Cardiac fibroblast (primary cell): ENCODE measurements around the gene THY1.
"Not testable (repeated sequence)": the region's sequence is repeated elsewhere in the genome, so short reads cannot be mapped to it uniquely, and the experiment has no call there.

Experiments
- DNase-seq, 2 donors: peaks; one replicate each; pipeline versions ENCODE4 v3.0.0 to v3.0.0-alpha.2; 2010; ENCODE audit warnings: low read depth in 2 of 2
- H3K4me3 ChIP-seq, 2 donors: replicated peaks in 1 of 2; 1 replicate in 1 of 2; 2 replicates in 1 of 2; pipeline ENCODE4 v1.5.1; 2011; ENCODE audit warnings: low read depth in 2 of 2, low read length in 2 of 2, mild to moderate bottlenecking in 2 of 2, moderate library complexity in 1 of 2
- TF ChIP-seq, protein P1 (sequence below): IDR thresholded peaks from one replicate; pipeline ENCODE4 v1.5.1; 2011; ENCODE audit warnings: low read depth, mild to moderate bottlenecking, low read length, inconsistent platforms

THY1 gene

DNA sequence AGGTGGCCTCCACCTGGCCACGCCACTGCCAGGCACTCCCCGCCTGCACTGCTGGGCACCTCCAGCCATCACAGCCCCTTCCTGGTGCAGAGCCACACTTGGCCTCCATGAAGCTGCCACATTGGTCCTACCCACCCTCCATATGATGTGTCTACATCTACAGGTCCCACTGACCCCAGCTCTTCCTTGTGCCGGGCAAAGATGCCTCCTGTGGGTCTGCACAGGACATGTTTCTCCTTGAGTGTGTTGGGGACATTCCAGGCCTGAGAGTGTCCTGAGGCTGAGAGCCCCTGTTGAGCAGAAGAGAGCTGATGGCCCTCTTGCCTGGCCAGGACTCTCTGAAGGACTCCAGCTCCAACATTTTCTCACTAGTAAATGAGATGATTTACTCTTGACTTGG lies 7.5 kb downstream of the THY1 start:
- H3K4me3 ChIP-seq = no peak overlapping the region
- TF ChIP-seq, protein P1, sequence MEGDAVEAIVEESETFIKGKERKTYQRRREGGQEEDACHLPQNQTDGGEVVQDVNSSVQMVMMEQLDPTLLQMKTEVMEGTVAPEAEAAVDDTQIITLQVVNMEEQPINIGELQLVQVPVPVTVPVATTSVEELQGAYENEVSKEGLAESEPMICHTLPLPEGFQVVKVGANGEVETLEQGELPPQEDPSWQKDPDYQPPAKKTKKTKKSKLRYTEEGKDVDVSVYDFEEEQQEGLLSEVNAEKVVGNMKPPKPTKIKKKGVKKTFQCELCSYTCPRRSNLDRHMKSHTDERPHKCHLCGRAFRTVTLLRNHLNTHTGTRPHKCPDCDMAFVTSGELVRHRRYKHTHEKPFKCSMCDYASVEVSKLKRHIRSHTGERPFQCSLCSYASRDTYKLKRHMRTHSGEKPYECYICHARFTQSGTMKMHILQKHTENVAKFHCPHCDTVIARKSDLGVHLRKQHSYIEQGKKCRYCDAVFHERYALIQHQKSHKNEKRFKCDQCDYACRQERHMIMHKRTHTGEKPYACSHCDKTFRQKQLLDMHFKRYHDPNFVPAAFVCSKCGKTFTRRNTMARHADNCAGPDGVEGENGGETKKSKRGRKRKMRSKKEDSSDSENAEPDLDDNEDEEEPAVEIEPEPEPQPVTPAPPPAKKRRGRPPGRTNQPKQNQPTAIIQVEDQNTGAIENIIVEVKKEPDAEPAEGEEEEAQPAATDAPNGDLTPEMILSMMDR = no peak
- no peak for DNase-seq

DNA sequence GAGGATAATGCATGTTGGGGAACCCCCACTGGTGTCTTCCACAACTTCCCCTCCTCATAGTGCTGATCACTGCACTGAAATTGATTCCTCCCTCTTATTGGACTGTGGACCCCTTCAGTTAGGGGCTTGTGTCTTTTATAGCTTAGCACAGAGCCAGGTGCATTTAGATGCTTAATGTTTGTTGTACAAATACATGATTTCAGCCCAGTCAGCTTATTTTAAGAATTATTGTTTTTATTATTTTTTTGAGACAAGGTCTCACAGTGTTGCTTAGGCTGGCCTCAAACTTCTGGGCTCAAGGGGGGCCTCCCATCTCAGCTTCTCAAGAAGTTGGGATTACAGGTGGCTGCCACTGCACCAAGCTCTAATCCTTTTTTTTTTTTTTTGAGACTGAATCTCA lies 8.2 kb downstream of the THY1 start:
- DNase-seq = no peak
- TF ChIP-seq, protein P1 = no peak
- H3K4me3 ChIP-seq = no peak overlapping the region

DNA sequence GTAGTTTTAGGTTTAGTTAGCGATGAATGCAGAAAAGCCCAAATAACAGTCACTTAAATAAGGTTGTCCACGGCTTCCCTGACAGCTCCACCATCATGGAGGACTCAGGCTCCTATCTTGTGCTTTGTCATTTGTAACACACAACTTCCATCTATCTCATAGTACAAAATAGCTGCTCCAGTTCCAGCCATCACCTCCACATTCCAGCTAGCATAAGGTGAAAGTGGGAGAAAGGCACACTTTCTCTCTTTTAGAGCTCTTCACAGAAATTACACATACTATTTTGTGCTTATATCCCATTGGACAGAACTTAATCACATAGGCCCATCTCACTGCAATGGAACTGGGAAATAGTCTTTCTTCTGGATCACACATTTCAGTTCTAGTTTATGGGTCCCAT lies 8.7 kb downstream of the THY1 start:
- TF ChIP-seq, protein P1 = no peak
- DNase-seq = no peak
- H3K4me3 ChIP-seq = no peak overlapping the region

DNA sequence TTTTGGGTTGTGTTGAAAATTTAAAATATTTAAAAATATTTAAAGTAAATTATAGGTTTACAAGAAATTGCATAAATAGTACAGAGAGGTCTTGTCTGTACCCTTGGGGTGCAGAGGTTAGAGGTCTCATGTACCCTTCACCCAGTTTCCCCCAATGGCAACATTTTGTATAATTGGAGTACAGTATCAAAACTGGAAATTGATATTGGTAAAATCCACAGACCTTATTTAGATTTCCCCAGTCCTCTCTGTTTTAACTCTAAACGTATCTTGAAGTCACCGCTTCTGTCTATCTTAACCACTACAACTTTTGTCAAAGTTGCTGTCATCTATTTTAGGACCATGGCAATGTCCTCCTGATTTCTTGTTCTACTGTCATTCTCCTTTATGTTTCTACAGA lies 10.9 kb downstream of the THY1 start:
- no peak for DNase-seq
- H3K4me3 ChIP-seq = no peak overlapping the region
- TF ChIP-seq, protein P1 = no peak

DNA sequence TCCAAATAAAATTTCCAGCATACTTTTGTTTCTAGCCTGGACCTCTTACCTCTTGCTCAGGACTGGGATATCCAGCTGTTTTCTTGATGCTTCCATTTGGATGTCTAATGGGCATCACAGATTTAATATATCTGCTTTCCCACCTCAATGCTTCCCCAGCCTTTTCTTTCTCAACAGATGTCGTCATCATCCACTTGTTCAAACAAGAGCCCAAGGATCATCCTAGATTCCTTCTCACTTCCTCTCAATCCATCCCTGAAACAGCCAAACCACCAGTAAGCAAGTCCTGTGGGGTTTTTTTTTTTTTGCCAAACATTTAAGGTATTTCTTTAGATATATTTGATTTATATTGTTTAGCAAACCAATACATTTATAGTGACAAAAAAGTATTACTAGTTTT lies 12.5 kb downstream of the THY1 start:
- H3K4me3 ChIP-seq = no peak overlapping the region
- DNase-seq = no peak
- TF ChIP-seq, protein P1 = no peak

DNA sequence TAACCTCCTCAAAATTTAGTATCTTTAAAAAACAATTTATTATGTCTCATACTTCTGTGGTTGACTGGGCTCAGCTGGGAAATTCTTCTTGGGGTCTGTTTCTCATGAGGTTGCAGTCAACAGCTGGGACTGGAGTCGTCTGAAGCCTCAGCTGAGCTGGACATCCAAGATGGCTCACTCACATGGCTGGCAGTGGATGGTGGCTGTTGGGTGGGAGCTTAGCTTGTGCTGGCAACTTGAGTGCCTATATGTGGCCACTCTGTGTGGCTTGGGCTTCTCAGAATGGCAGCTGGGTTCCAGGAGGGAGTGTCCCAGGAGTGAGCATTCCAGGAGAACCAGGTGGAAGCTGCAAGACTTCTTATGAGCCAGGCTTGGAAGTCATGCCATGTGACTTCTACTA lies 13.2 kb downstream of the THY1 start:
- DNase-seq = no peak
- no peak overlapping the region for H3K4me3 ChIP-seq
- TF ChIP-seq, protein P1 = no peak

DNA sequence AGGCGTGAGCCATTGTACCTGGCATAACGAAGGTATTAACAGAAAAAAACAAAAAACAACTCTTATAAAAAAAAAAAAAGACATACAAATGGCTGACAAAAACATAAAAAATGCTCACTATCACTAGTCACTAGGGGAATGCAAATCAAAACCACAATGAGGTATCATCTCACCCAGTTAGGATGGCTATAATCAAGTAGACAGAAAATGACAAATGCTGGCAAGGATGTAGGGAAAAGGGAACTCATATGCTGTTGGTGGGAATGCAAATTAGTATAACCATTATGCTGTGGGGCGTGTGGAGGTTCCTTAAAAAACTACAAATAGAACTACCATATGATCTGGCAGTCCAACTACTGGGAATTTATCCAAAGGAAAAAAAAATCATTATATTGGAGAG lies 17.0 kb downstream of the THY1 start:
- DNase-seq = no peak
- TF ChIP-seq, protein P1 = no peak
- no peak overlapping the region for H3K4me3 ChIP-seq

DNA sequence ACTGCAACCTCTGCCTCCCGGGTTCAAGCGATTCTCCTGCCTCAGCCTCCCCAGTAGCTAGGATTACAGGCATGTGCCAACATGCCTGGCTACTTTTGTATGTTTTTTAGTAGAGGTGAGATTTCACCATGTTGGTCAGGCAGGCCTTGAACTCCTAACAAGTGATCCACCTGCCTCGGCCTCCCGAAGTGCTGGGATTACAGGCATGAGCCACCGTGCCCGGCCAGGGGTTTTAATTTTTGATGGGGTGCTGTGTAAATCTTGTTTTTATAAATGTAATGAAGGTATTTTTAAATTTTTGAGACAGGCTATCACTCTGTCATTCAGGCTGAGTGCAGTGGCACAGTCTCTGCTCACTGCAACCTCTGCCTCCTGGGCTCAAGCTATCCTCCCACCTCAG lies 17.5 kb downstream of the THY1 start:
- not testable (repeated sequence) for H3K4me3 ChIP-seq, DNase-seq
